HG03066 (cell line): ENCODE data around the gene MFSD2B.

Source experiments
- ATAC-seq: cut with Tn5 transposase; IDR thresholded peaks from one replicate; pipeline ENCODE4 v1.9.1; 2021; ENCODE audit warnings: low read depth; ENCODE audit not compliant: unreplicated experiment

Gene MFSD2B

DNA sequence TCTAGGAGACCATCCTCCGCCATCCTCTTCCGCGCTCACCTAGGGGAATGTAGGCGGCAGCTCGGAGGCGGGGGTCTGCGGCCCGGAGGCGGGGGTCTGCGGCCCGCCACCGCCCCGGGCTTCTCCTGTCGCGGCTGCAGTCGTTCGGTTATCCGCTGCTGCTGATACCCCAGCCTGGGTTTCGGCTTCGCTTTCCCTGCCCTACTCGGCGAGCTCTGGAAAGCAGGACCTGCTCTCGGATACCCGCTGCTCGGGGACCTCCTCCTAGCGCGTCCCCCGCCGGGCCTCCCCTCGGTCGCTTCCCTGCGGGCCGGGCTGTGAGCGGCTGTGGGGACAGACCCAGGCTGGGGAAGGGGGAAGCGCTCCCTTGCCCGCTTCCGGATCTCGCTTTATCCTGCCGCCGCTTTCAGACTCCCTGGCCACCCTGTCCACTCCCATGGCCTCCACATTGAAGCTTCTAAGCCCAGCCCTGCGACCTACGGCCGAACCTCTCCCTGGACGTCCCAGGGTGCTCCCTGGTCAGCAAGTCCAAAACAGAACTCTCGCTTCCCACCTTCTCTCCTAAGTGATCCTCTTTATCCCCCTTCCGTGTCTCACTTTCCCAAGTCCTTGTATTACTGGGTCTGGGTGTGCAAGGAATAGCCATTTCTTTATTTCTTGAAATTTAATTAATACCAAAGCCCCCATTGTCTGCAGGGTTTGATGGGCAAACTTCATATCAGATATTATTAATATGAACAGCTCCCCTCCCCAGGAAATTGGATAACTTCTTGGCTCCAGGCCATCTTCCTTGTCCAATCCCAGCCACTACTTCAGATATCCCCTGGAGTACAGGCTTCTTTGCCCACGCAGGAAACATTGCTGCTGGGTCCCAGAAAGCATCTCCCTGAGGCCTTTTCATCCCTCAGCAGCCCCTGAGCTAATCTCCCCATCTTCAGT, 40.4 kb downstream of the MFSD2B start:
- no peak for ATAC-seq

DNA sequence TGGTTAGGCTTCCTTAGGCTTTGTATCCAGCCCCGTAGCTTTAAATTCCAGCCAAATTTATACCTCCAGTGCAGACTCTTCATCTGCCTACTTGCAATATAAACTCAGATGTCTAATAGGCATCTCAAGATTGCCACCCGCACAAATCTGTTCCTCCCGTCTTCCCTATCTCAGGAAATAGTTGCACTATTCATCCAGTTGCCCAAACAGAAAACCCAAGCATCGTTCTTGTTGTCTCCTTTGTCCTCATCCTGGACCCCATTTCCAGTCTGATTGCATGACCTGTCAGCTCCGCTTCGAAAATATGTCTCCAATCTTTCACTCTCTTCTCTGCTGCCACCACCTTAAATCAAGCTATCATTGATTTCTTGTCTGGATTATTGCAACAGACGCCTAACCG, 41.9 kb downstream of the MFSD2B start:
- no peak for ATAC-seq

DNA sequence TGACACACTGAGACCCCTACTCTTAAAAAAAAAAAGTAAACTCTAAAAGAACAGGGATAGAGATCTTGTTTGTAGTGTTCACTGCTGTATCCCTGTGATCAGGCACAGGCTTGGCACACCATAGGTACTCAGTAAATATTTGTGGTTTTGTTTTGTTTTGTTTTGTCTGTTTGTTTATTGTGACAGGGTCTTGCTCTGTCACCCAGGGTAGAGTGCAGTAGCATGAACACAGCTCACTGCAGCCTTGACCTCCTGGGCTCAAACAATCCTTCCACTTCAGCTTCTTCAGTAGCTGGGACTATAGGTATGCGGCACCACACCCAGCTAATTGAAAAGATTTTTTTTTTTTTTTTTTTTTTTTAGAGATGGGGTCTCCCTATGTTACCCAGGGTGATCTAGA, 43.1 kb downstream of the MFSD2B start:
- ATAC-seq = no peak

DNA sequence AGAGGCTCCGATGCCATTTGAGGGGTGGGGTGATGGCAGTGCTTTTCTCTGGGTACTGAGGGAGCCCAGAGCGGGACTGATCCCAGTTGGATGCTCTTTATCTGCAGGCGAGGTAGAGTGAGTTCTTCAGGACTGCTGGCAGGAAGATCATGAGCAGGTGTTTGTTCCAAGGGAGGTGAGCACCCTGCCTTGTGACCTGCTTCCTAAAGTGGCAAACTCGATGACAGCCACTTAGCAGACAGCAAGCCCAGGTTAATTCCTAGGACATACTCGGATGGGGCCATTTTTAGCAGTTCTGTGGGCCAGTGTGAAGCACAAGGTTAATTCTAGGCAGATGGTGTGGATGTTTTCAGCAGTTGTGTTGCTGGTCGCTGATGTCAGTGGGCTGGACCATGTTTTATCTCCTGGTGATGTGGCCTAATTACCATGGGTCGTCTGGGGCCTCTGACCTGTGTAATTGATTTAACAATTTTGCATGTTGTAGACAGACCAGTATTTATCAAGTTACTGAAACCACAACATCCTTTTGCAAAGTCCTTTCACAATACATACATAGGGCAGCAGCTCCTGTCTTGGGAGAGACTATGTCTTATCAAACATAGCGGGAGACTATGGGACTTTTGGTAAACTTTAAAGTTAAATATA, 44.6 kb downstream of the MFSD2B start:
- no peak for ATAC-seq

DNA sequence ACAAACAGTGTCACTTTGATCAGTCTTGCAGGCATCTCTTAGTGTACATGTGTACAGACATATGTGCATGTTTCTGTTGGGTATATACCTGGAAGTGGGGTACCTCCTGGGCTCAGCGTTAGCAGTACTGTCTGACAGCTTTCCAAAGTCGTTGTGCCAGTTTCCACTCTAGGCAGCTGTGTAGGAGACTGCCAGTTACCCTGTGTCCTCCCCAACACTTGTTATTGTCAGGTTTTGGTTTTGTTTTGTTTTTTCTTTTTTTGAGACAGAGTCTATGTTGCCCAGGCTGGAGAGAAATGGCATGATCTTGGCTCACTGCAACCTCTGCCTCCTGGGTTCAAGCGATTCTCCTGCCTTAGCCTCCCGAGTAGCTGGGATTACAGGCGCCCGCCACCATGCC, 45.9 kb downstream of the MFSD2B start:
- no peak for ATAC-seq

DNA sequence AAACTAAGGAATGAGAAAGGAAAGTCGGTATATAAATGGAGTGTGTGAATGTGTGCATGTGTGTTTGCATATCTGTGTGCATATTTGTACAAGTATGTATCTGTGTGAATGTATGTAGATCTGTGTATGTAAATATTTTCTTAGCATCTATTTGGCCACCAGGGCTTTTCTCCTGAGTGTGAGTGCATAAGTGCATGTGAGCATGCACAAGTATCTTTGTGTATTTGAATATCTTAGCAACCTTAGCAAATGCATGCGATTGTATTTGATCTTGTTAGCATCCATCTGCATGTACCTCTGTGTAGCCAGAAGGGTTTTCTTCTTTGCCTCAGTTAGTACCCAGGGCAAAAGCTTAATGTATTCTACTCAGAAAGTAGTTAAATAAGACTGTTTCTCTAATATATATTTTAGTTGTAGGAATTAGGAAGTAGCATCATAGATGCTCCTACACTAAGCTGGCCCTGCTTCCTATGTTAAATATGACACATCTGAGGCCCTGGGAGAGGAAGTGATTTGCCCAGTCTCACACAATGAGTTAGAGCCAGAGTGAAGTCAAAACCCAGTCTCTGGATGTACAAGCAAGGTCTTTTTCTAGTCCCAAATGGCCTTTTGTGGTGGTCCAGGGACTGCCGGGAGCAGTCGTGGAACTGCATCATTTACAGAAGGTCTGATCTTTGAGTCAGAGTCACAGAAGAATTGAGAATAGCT, 48.8 kb downstream of the MFSD2B start:
- no peak for ATAC-seq

DNA sequence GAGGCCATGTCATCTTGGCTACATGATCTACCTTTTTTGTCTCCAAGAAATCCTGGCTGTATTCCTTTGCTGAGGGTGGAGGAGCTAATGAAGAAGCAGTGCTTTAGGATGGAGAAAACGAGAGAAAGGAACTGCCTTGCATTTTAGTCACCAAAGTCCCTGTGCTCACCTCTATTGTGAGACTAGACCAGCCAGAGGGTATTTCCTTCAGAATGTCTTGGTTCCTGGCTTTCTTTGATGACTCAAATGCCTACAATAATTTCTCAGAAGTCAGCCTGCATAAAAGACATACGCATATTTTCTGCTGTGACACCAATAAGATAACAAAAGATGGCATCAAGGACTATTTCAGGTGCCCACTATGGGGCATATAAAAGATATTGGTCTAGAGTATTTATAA, 55.5 kb downstream of the MFSD2B start:
- no peak for ATAC-seq

DNA sequence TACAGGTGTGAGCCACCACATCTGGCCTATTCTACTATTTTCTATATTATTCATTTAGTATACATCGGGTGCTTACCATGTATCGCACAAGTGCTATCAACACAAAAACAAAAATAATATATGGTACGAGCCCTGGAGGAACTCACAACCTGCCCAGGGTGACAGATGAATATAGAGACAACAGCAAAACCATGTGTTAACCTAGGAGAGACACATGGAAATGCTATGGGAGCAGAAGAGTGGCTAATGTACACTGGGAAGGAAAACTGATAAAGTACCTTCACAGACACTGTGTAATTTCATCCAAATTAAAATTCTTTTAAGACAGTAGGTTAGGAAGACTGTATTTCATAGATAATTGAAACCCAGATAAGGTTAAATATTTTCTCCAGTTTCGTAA, 62.4 kb downstream of the MFSD2B start:
- ATAC-seq = no peak

DNA sequence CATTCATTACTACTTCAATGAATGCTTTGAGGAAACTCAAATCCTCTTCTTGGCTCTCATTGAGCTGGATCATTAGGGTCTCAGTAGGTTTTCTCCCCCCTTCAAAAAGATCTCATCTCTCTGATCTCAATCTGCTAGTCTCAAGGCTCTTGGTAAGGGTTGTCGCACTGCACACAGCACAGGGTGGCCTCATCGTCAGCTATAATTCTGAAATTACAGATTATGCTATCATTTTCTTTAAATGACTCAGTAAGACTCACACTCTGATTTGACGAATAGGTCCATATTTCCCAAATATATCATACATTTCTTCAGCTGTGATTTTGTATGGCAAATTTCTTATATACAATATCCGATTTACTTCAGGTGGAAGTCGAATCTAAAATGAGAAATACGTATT, 63.9 kb downstream of the MFSD2B start:
- no peak for ATAC-seq

DNA sequence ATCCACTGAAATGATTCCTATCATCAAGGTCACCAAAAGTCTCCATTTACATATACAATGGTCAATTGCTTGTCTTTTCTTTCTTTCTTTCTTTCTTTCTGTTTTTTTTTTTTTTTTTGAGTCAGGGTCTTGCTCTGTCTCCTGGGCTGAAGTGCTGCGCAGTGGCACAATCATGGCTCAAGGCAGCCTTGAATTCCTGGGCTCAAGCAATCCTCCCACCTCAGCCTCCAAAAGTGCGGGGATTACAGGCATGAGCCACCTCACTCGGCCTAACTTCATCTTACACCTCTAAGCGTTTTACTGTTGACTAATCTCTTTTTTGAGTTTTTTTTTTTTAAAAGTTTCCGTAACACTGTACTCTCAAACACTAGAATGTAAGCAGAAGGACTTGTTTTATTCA, 65.4 kb downstream of the MFSD2B start:
- ATAC-seq = no peak
